SH-SY5Y (cell line): ENCODE data around the gene ATG7.

ENCODE experiments used
- GATA2 ChIP-seq: IDR thresholded peaks from 2 replicates; pipeline ENCODE4 v1.6.1; 2011; ENCODE audit warnings: mild to moderate bottlenecking, low read depth, low read length
- GATA3 ChIP-seq: IDR thresholded peaks from 2 replicates; pipeline ENCODE4 v1.6.1; 2011; ENCODE audit warnings: low read depth, mild to moderate bottlenecking, low read length, moderate library complexity

ATG7 gene

GRCh38 chr3:11510356-11510755 lies 238.2 kb downstream of the ATG7 start:
- TF ChIP-seq GATA3 (no peak), GATA2 (no peak)

GRCh38 chr3:11513817-11514135 lies 241.6 kb downstream of the ATG7 start:
- TF ChIP-seq GATA2 (no peak), GATA3 (no peak)

- TF ChIP-seq GATA2, result no peak
Measured at GRCh38 chr3:11514191-11514821, 242.1 kb downstream of the ATG7 start.

GRCh38 chr3:11517601-11518000 lies 245.4 kb downstream of the ATG7 start:
- TF ChIP-seq GATA3, result no peak
- no peak for TF ChIP-seq GATA2

GRCh38 chr3:11521167-11521566 lies 249.0 kb downstream of the ATG7 start:
- TF ChIP-seq GATA3 (no peak), GATA2 (no peak)

- TF ChIP-seq GATA2 (no peak), GATA3 (no peak)
Measured at GRCh38 chr3:11522398-11522715, 250.2 kb downstream of the ATG7 start.

GRCh38 chr3:11522953-11523571 lies 250.9 kb downstream of the ATG7 start:
- TF ChIP-seq GATA3, result no peak
- no peak for TF ChIP-seq GATA2

- TF ChIP-seq GATA3, result no peak
- TF ChIP-seq GATA2, result no peak
Measured at GRCh38 chr3:11523572-11524101, 251.4 kb downstream of the ATG7 start.

- no peak for TF ChIP-seq GATA2
- no peak for TF ChIP-seq GATA3
Measured at GRCh38 chr3:11529281-11529680, 257.1 kb downstream of the ATG7 start.

GRCh38 chr3:11530153-11530721 lies 258.0 kb downstream of the ATG7 start:
- TF ChIP-seq GATA2 (no peak), GATA3 (no peak)

GRCh38 chr3:11532931-11533391 lies 260.8 kb downstream of the ATG7 start:
- no peak for TF ChIP-seq GATA2
- TF ChIP-seq GATA3, result no peak

GRCh38 chr3:11534011-11534792 lies 262.0 kb downstream of the ATG7 start:
- TF ChIP-seq GATA3 (no peak), GATA2 (no peak)

GRCh38 chr3:11534793-11535101 lies 262.6 kb downstream of the ATG7 start:
- no peak for TF ChIP-seq GATA3

- no peak for TF ChIP-seq GATA2
- TF ChIP-seq GATA3, result no peak
Measured at GRCh38 chr3:11535243-11535960, 263.2 kb downstream of the ATG7 start.
